WTC11 (cell line): ENCODE data around the gene NUDT15. TPM values are rescaled to one million over a fixed set of nuclear protein-coding genes. Genes with fewer than 3 reads are reported as not detected.

Experiments
- ATAC-seq: fragments of 200-7000 bp; cut with Tn5 transposase; 2 replicates; pipeline ENCODE4 v1.10.0; 2021; ENCODE audit warnings: mild to moderate bottlenecking, moderate library complexity
- CTCF ChIA-PET: fragments of 300-600 bp; sonication (Branson Sonifier 250); formaldehyde crosslinking; loops from one replicate; lab custom pipeline; 2021; ENCODE audit warnings: antibody characterized with exemption; lab: Charles Lee
- POLR2A ChIA-PET: fragments of 350-600 bp; sonication (Branson Sonifier 250); formaldehyde crosslinking; loops from one replicate; lab custom pipeline; 2021; ENCODE audit warnings: antibody characterized with exemption; lab: Charles Lee
- DNase-seq: peaks from one replicate; pipeline ENCODE4 v3.0.0; 2021; ENCODE audit warnings: low spot score
- H3K27ac Mint-ChIP-seq: 2 replicates; pipeline ENCODE4 v1.8.0; 2021; ENCODE audit warnings: mixed read lengths
- H3K27me3 Mint-ChIP-seq: 2 replicates; pipeline ENCODE4 v1.8.0; 2021; ENCODE audit warnings: low read depth, mild to moderate bottlenecking, moderate library complexity, mixed read lengths
- H3K36me3 Mint-ChIP-seq: 2 replicates; pipeline ENCODE4 v1.8.0; 2021; ENCODE audit warnings: mixed read lengths
- H3K4me1 Mint-ChIP-seq: 2 replicates; pipeline ENCODE4 v1.8.0; 2022; ENCODE audit warnings: mixed read lengths
- H3K4me3 Mint-ChIP-seq: 2 replicates; pipeline ENCODE4 v1.8.0; 2021; ENCODE audit warnings: mild to moderate bottlenecking, moderate library complexity, mixed read lengths
- H3K9me3 Mint-ChIP-seq: 2 replicates; pipeline ENCODE4 v1.8.0; 2021; ENCODE audit warnings: mixed read lengths
- ARID4B ChIP-seq: sonication (generic); formaldehyde crosslinking; IDR thresholded peaks from 2 replicates; pipeline ENCODE4 v1.8.0; 2023; ENCODE audit warnings: missing genetic modification reagents, mild to moderate bottlenecking, borderline replicate concordance
- CREM ChIP-seq: sonication (generic); formaldehyde crosslinking; IDR thresholded peaks from 2 replicates; pipeline ENCODE4 v1.8.1; 2022; ENCODE audit warnings: mild to moderate bottlenecking, missing genetic modification reagents, moderate library complexity
- E2F5 ChIP-seq: sonication (generic); formaldehyde crosslinking; IDR thresholded peaks from 2 replicates; pipeline ENCODE4 v1.8.1; 2022; ENCODE audit warnings: mild to moderate bottlenecking, moderate library complexity, missing genetic modification reagents
- HMGA2 ChIP-seq: fragments of 250-450 bp; sonication (Bioruptor Pico); IDR thresholded peaks from 2 replicates; pipeline ENCODE4 v1.4.0; 2021; ENCODE audit warnings: mild to moderate bottlenecking, moderate library complexity
- MLX ChIP-seq: sonication (generic); formaldehyde crosslinking; IDR thresholded peaks from 2 replicates; pipeline ENCODE4 v1.8.1; 2023; ENCODE audit warnings: mild to moderate bottlenecking, missing genetic modification reagents, moderate library complexity
- NFATC4 ChIP-seq: fragments of 250-450 bp; sonication (Bioruptor Pico); IDR thresholded peaks from 2 replicates; pipeline ENCODE4 v1.9.0; 2021; ENCODE audit warnings: mild to moderate bottlenecking
- NFYB ChIP-seq: sonication (generic); formaldehyde crosslinking; conservative IDR thresholded peaks from 2 replicates; pipeline ENCODE4 v1.8.0; 2022; ENCODE audit warnings: low read depth, missing genetic modification reagents
- NR2C2 ChIP-seq: sonication (generic); formaldehyde crosslinking; IDR thresholded peaks from 2 replicates; pipeline ENCODE4 v1.8.0; 2022; ENCODE audit warnings: mild to moderate bottlenecking, missing genetic modification reagents
- RELA ChIP-seq: sonication (generic); formaldehyde crosslinking; IDR thresholded peaks from 2 replicates; pipeline ENCODE4 v1.8.1; 2022; ENCODE audit warnings: missing genetic modification reagents, mild to moderate bottlenecking, borderline replicate concordance
- SP1 ChIP-seq: sonication (generic); formaldehyde crosslinking; conservative IDR thresholded peaks from 2 replicates; pipeline ENCODE4 v1.8.1; 2022; ENCODE audit warnings: missing genetic modification reagents
- USF2 ChIP-seq: sonication (generic); formaldehyde crosslinking; IDR thresholded peaks from 2 replicates; pipeline ENCODE4 v1.8.1; 2023; ENCODE audit warnings: mild to moderate bottlenecking, missing genetic modification reagents, moderate library complexity
- ZNF138 ChIP-seq: sonication (generic); formaldehyde crosslinking; conservative IDR thresholded peaks from 2 replicates; pipeline ENCODE4 v1.8.1; 2022; ENCODE audit warnings: mild to moderate bottlenecking, moderate library complexity, missing genetic modification reagents
- ZNF232 ChIP-seq: sonication (generic); formaldehyde crosslinking; IDR thresholded peaks from 2 replicates; pipeline ENCODE4 v1.8.0; 2022; ENCODE audit warnings: mild to moderate bottlenecking, missing genetic modification reagents
- ZNF263 ChIP-seq: sonication (generic); formaldehyde crosslinking; IDR thresholded peaks from 2 replicates; pipeline ENCODE4 v1.8.1; 2022; ENCODE audit warnings: low read depth, mild to moderate bottlenecking, moderate library complexity, missing genetic modification reagents
- ZNF396 ChIP-seq: fragments of 250-450 bp; sonication (Bioruptor Pico); IDR thresholded peaks from 2 replicates; pipeline ENCODE4 v1.8.0; 2021; ENCODE audit warnings: mild to moderate bottlenecking, moderate library complexity, borderline replicate concordance
- ZSCAN18 ChIP-seq: fragments of 250-450 bp; sonication (Bioruptor Pico); IDR thresholded peaks from 2 replicates; pipeline ENCODE4 v2.1.2; 2022; ENCODE audit warnings: mild to moderate bottlenecking, moderate library complexity
- total RNA-seq: library from RNA; stranded (reverse); gene quantifications from 3 replicates; pipeline ENCODE4 v1.2.3, GENCODE V29; 2021

NUDT15 gene
- total RNA-seq, 1 experiment from 2014 or later: 48.8 TPM

GRCh38 chr13:48014359-48014758 is 23.2 kb upstream of the NUDT15 start:
- peaks cover 3% of the 10 kb centered on the region; the same call in 1 of the 2 replicates for H3K36me3 Mint-ChIP-seq
- no peaks in the 10 kb centered on the region for H3K27me3 Mint-ChIP-seq
- H3K4me3 Mint-ChIP-seq: no peak overlapping the region
- TF ChIP-seq ZNF232 (CRISPR knock-in tag) (no peak), ZNF138 (no peak), NR2C2 (CRISPR knock-in tag) (no peak), NFATC4 (CRISPR knock-in tag) (no peak), RELA (CRISPR knock-in tag) (no peak), ZSCAN18 (CRISPR knock-in tag) (no peak), ZNF396 (no peak), HMGA2 (CRISPR knock-in tag) (no peak), CREM (CRISPR knock-in tag) (no peak), SP1 (CRISPR knock-in tag) (no peak), NFYB (CRISPR knock-in tag) (no peak)
- ATAC-seq (no peak), DNase-seq (no peak)
- ChIA-PET POLR2A (no interaction called here), CTCF (interaction anchor here (0.5 to 3.8 kb wide), 2 partner anchors 24 to 31 kb away, joined by 3 to 11 read pairs; partner anchors contain the start of gene NUDT15)
- peaks cover 17% of the 10 kb centered on the region for H3K4me1 Mint-ChIP-seq
- peaks cover 10% of the 10 kb centered on the region for H3K9me3 Mint-ChIP-seq
- H3K27ac Mint-ChIP-seq: no peak overlapping the region

- POLR2A ChIA-PET: interaction anchor here (0.6 to 0.7 kb wide), 3 partner anchors 18 to 220 kb away, joined by 3 to 7 read pairs (median 5); no protein-coding TSS in a partner anchor
- peaks cover 9% of the 10 kb centered on the region for H3K9me3 Mint-ChIP-seq
- no peaks in the 10 kb centered on the region for H3K27me3 Mint-ChIP-seq
- CTCF ChIA-PET: no interaction called here
- TF ChIP-seq ZNF263: no peak
- TF ChIP-seq, all 79 proteins: peak for 0
- DNase-seq (no peak), ATAC-seq (no peak)
- Mint-ChIP-seq H3K4me3 (no peak overlapping the region), H3K36me3 (no peaks in the 10 kb centered on the region), H3K27ac (no peak overlapping the region), H3K4me1 (no peaks in the 10 kb centered on the region)
Observed at GRCh38 chr13:48018637-48019036, 18.9 kb upstream of the NUDT15 start.

GRCh38 chr13:48019796-48020195 is 17.7 kb upstream of the NUDT15 start:
- CTCF ChIA-PET: no interaction called here
- POLR2A ChIA-PET: no interaction called here
- peaks cover 15% of the 10 kb centered on the region for H3K9me3 Mint-ChIP-seq
- H3K4me1 Mint-ChIP-seq: no peaks in the 10 kb centered on the region
- no peak for TF ChIP-seq E2F5 (CRISPR knock-in tag)
- TF ChIP-seq MLX (CRISPR knock-in tag): no peak
- TF ChIP-seq USF2: no peak
- no peak for TF ChIP-seq ARID4B (CRISPR knock-in tag)
- no peak for TF ChIP-seq ZNF138
- no peak overlapping the region for H3K4me3 Mint-ChIP-seq
- ATAC-seq (no peak), DNase-seq (no peak)
- no peak overlapping the region for H3K27ac Mint-ChIP-seq
- no peaks in the 10 kb centered on the region for H3K36me3 Mint-ChIP-seq
- no peaks in the 10 kb centered on the region for H3K27me3 Mint-ChIP-seq
